PC-3 (cell line): ENCODE data around the gene MTHFR. TPM values are rescaled to one million over a fixed set of nuclear protein-coding genes. Genes with fewer than 3 reads are reported as not detected.

Experiments
- ATAC-seq: fragments of 200-7000 bp; cut with Tn5 transposase; 2 replicates; pipeline ENCODE4 v1.9.1; 2020; ENCODE audit warnings: mild to moderate bottlenecking, moderate library complexity
- BruUV-seq: library from RNA; stranded (reverse); fragments of 400-500 nt; replicated peaks from 2 replicates; lab custom pipeline; 2021; lab: Mats Ljungman, UMichigan
- CTCF ChIA-PET: fragments of 300-600 bp; sonication (Branson Sonifier 250); formaldehyde crosslinking; loops from one replicate; lab custom pipeline; 2022; ENCODE audit warnings: antibody characterized with exemption; lab: Charles Lee
- POLR2A ChIA-PET: fragments of 300-600 bp; sonication (Branson Sonifier 250); formaldehyde crosslinking; loops from one replicate; lab custom pipeline; 2022; ENCODE audit warnings: antibody characterized with exemption; ENCODE audit not compliant: unreplicated experiment; lab: Charles Lee
- DNase-seq: peaks from one replicate; pipeline ENCODE4 v3.0.0-alpha.2; 2015
- H2AFZ ChIP-seq: fragments of 300-600 bp; sonication (generic); 2 replicates; pipeline ENCODE4 v1.6.0; 2016; ENCODE audit warnings: antibody characterized with exemption, low read length
- H3F3A ChIP-seq: fragments of 300-600 bp; sonication (generic); one replicate; pipeline ENCODE4 v1.6.0; 2017; ENCODE audit warnings: antibody characterized with exemption, low read length, control low read depth, mild to moderate bottlenecking; ENCODE audit not compliant: unreplicated experiment
- H3K27ac ChIP-seq: fragments of 300-600 bp; sonication (generic); 2 replicates; pipeline ENCODE4 v1.5.1; 2016; ENCODE audit warnings: mild to moderate bottlenecking, low read length
- H3K27me3 ChIP-seq: fragments of 300-600 bp; sonication (generic); 2 replicates; pipeline ENCODE4 v1.6.1; 2016; ENCODE audit warnings: low read length, mixed read lengths
- H3K36me3 ChIP-seq: fragments of 300-600 bp; sonication (generic); 2 replicates; pipeline ENCODE4 v1.6.1; 2016; ENCODE audit warnings: low read depth, mixed run types, low read length, mixed read lengths
- H3K4me1 ChIP-seq: fragments of 300-600 bp; sonication (generic); 2 replicates; pipeline ENCODE4 v1.5.1; 2016; ENCODE audit warnings: low read length; ENCODE audit not compliant: insufficient read depth
- H3K4me2 ChIP-seq: fragments of 300-600 bp; sonication (generic); 2 replicates; pipeline ENCODE4 v1.6.0; 2016; ENCODE audit warnings: low read length
- H3K4me3 ChIP-seq: fragments of 300-600 bp; sonication (generic); 2 replicates; pipeline ENCODE4 v1.5.1; 2016; ENCODE audit warnings: mild to moderate bottlenecking, low read length, mixed read lengths
- H3K79me2 ChIP-seq: fragments of 300-600 bp; sonication (generic); 2 replicates; pipeline ENCODE4 v1.6.1; 2017; ENCODE audit warnings: low read length, mixed read lengths
- H3K9ac ChIP-seq: fragments of 300-600 bp; sonication (generic); 2 replicates; pipeline ENCODE4 v1.6.0; 2016; ENCODE audit warnings: mild to moderate bottlenecking, low read length
- H3K9me2 ChIP-seq: fragments of 300-600 bp; sonication (generic); replicated peaks from 2 replicates; pipeline ENCODE4 v1.6.1; 2016; ENCODE audit warnings: mixed run types, low read length, mixed read lengths
- H3K9me3 ChIP-seq: fragments of 300-600 bp; sonication (generic); 2 replicates; pipeline ENCODE4 v1.6.1; 2016; ENCODE audit warnings: low read length, mixed read lengths
- H4K20me1 ChIP-seq: fragments of 300-600 bp; sonication (generic); 2 replicates; pipeline ENCODE4 v1.6.1; 2016; ENCODE audit warnings: low read length, mixed read lengths
- EZH2 ChIP-seq: fragments of 300-600 bp; sonication (generic); IDR thresholded peaks from one replicate; pipeline ENCODE4 v1.6.1; 2017; ENCODE audit warnings: antibody characterized with exemption, mild to moderate bottlenecking, low read length; ENCODE audit not compliant: unreplicated experiment
- EZH2phosphoT487 ChIP-seq: fragments of 300-600 bp; sonication (generic); IDR thresholded peaks from 2 replicates; pipeline ENCODE4 v1.6.1; 2018; ENCODE audit warnings: mild to moderate bottlenecking, antibody characterized with exemption, low read length, borderline replicate concordance
- intact Hi-C: fragments of 100-400 bp; cut with micrococcal nuclease; formaldehyde crosslinking; loops from 2 replicates; pipeline ENCODE4 v1.9.0; 2023
- total RNA-seq: library from RNA; depleted of rRNA; stranded (reverse); fragments of >200 nt; gene quantifications from 2 replicates; pipeline ENCODE4 v1.2.3, GENCODE V29; 2014
- TF ChIP-seq, protein P1 (sequence below): fragments of 300-600 bp; sonication (generic); conservative IDR thresholded peaks from 2 replicates; pipeline ENCODE4 v1.5.1; 2017; ENCODE audit warnings: antibody characterized with exemption, low read depth, mild to moderate bottlenecking, low read length

Gene MTHFR
- total RNA-seq, 1 experiment from 2014 or later, result 13.2 TPM

DNA sequence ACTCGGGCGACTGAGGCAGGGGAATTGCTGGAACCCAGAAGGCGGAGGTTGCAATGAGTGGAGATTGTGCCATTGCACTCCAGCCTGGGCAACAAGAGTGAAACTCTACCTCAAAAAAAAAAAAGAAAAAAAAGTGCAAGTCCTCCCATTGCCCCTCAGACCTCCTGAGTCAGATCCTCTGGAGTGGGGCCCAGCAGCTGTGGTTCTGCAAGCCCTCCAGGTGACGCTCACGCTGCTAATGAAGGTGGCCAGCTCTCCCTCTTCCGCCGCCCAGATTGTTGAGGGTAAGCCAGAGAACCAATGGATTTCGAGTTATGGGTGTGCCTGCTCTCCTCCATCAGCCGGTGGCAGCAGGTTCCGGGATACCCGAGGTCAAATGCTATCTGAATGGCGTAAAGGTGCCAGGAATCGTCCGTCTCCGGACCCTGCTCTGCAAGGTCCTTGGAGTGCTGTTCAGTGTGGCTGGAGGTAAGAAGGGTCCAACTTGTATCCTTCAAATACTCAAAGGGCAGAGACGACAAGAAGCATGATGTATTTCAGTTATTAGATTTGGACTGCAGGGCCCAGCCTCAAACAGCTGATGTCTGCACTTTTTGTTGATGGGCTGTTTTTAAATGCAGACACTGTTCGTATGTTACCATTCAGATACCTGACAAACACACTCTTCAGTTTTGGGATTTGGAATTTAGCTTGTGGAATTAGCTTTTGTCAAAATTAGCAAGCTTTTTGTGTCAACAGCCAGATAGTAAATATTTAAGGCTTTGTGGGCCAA, 17.8 kb upstream of the MTHFR start:
- Histone ChIP-seq H3K9me2 (no peaks in the 10 kb centered on the region), H3K9me3 (no peaks in the 10 kb centered on the region), H3K4me3 (no peak overlapping the region), H3K27ac (no peak overlapping the region), H3K27me3 (no peaks in the 10 kb centered on the region), H3F3A (no peaks in the 10 kb centered on the region), H3K36me3 (peaks cover 17% of the 10 kb centered on the region; the same call in 1 of the 2 replicates), H3K4me1 (peaks cover 15% of the 10 kb centered on the region), H3K9ac (no peak overlapping the region), H3K79me2 (no peaks in the 10 kb centered on the region), H3K4me2 (no peak overlapping the region), H4K20me1 (no peaks in the 10 kb centered on the region), H2AFZ (no peak overlapping the region)
- no TSS peak for BruUV-seq
- intact Hi-C loops, result no loop called here
- TF ChIP-seq EZH2phosphoT487, result no peak
- TF ChIP-seq, protein P1, sequence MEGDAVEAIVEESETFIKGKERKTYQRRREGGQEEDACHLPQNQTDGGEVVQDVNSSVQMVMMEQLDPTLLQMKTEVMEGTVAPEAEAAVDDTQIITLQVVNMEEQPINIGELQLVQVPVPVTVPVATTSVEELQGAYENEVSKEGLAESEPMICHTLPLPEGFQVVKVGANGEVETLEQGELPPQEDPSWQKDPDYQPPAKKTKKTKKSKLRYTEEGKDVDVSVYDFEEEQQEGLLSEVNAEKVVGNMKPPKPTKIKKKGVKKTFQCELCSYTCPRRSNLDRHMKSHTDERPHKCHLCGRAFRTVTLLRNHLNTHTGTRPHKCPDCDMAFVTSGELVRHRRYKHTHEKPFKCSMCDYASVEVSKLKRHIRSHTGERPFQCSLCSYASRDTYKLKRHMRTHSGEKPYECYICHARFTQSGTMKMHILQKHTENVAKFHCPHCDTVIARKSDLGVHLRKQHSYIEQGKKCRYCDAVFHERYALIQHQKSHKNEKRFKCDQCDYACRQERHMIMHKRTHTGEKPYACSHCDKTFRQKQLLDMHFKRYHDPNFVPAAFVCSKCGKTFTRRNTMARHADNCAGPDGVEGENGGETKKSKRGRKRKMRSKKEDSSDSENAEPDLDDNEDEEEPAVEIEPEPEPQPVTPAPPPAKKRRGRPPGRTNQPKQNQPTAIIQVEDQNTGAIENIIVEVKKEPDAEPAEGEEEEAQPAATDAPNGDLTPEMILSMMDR, result no peak
- TF ChIP-seq EZH2, result no peak
- ATAC-seq, result no peak
- ChIA-PET POLR2A (no interaction called here), CTCF (no interaction called here)
- DNase-seq, result no peak

DNA sequence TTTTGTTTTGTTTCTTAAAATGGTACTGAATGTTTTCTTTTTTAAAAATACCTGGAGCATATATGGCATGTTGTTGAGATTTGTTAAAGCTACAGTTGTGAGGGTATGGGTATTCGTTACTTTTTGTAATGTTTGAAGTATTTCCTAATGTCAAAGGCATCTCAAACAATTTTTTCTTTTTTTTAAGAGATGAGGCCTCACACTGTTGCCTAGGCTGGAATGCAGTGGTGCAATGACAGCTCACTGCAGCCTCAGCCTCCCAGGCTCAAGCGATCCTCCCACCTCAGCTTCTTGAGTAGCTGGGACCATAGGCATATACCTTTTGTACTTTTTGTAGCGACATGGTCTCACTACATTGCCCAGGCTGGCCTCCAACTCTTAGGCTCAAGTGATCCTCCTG, 16.3 kb upstream of the MTHFR start:
- H3K27me3 ChIP-seq, result no peaks in the 10 kb centered on the region
- H3K36me3 ChIP-seq, result peaks cover 19% of the 10 kb centered on the region; the same call in 1 of the 2 replicates
- ChIA-PET POLR2A (interaction anchor here (0.6 to 0.7 kb wide), 2 partner anchors 24 to 86 kb away, joined by 3 read pairs; no protein-coding TSS in a partner anchor), CTCF (interaction anchor here (0.7 kb wide), 1 partner anchor 16 kb away, joined by 7 read pairs; no protein-coding TSS in a partner anchor)
- no peak for TF ChIP-seq EZH2
- no peak for TF ChIP-seq EZH2phosphoT487
- TF ChIP-seq, protein P1, result no peak
- H2AFZ ChIP-seq, result no peak overlapping the region
- ATAC-seq (no peak), DNase-seq (no peak)
- no peaks in the 10 kb centered on the region for H4K20me1 ChIP-seq
- no peak overlapping the region for H3K9ac ChIP-seq
- no peak overlapping the region for H3K4me3 ChIP-seq
- intact Hi-C loops, result no loop called here
- peak overlapping the region; percentile 2; the same call in 1 of the 2 replicates for H3K27ac ChIP-seq
- no peaks in the 10 kb centered on the region for H3F3A ChIP-seq
- H3K9me2 ChIP-seq, result no peaks in the 10 kb centered on the region
- BruUV-seq, result no TSS peak
- peak overlapping the region; percentile 32 for H3K4me2 ChIP-seq
- H3K79me2 ChIP-seq, result no peaks in the 10 kb centered on the region
- no peaks in the 10 kb centered on the region for H3K9me3 ChIP-seq
- peaks cover 15% of the 10 kb centered on the region for H3K4me1 ChIP-seq

DNA sequence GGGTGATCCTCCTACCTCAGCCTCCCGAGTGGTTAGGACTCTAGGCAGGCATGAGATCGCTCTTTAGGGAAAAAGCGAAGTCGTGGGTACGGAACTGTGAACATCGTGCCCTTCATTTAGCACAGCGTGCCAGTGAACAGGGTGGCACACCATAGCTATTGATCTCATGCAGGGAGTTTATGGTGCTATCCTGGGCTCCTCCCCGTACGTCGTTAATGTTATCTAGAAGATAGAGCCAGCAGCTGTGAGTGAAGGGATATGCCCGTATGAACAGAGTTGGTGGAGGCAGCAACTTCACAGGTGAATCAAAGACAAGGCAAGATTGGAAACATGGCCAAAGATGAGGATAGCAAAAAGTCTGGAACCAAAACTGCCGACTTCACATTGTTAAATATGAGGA, 11.4 kb upstream of the MTHFR start:
- CTCF ChIA-PET, result no interaction called here
- H3K79me2 ChIP-seq, result no peaks in the 10 kb centered on the region
- peaks cover 19% of the 10 kb centered on the region for H3K4me1 ChIP-seq
- no peak overlapping the region for H3K27ac ChIP-seq
- DNase-seq (no peak), ATAC-seq (no peak)
- no peaks in the 10 kb centered on the region for H3K9me2 ChIP-seq
- peaks cover 19% of the 10 kb centered on the region; the same call in 1 of the 2 replicates for H3K36me3 ChIP-seq
- H3K9me3 ChIP-seq, result no peaks in the 10 kb centered on the region
- H3K27me3 ChIP-seq, result no peaks in the 10 kb centered on the region
- no peaks in the 10 kb centered on the region for H4K20me1 ChIP-seq
- H3F3A ChIP-seq, result no peaks in the 10 kb centered on the region
- no TSS peak for BruUV-seq
- POLR2A ChIA-PET, result no interaction called here
- no peak overlapping the region for H3K4me3 ChIP-seq
- no peak overlapping the region for H2AFZ ChIP-seq
- intact Hi-C loops, result no loop called here
- H3K4me2 ChIP-seq, result no peak overlapping the region
- no peak overlapping the region for H3K9ac ChIP-seq
- TF ChIP-seq EZH2, result no peak
- TF ChIP-seq, protein P1, result no peak
- no peak for TF ChIP-seq EZH2phosphoT487
